MCF 10A (cell line): Measurements from ENCODE around the gene CEP89. TPM values are rescaled to one million over a fixed set of nuclear protein-coding genes. Genes with fewer than 3 reads are reported as not detected.

ENCODE experiments used
- BruUV-seq: library from RNA; stranded (reverse); fragments of 400-500 nt; replicated peaks from 2 replicates; lab custom pipeline; 2021; lab: Mats Ljungman, UMichigan
- CTCF ChIA-PET: fragments of 300-600 bp; sonication (Branson Sonifier 250); formaldehyde crosslinking; extraction: SDS; loops from one replicate; lab custom pipeline; 2021; ENCODE audit warnings: antibody characterized with exemption, inconsistent platforms; lab: Yijun Ruan, JAX
- POLR2A ChIA-PET: fragments of 300-600, 350-650 bp; sonication (Branson Sonifier 250); formaldehyde crosslinking; extraction: SDS; loops from one replicate; lab custom pipeline; 2020; ENCODE audit warnings: antibody characterized with exemption, inconsistent platforms; lab: Yijun Ruan, JAX
- DNase-seq: peaks from one replicate; pipeline ENCODE4 v3.0.0-alpha.2; 2018; ENCODE audit not compliant: unreplicated experiment
- H3K27ac Mint-ChIP-seq: one replicate; pipeline ENCODE4 v1.8.0; 2022; ENCODE audit warnings: mild to moderate bottlenecking, low read depth, mixed read lengths; ENCODE audit not compliant: unreplicated experiment
- H3K27me3 Mint-ChIP-seq: one replicate; pipeline ENCODE4 v1.8.0; 2022; ENCODE audit warnings: mixed read lengths; ENCODE audit not compliant: insufficient read depth, unreplicated experiment
- H3K36me3 Mint-ChIP-seq: one replicate; pipeline ENCODE4 v1.8.0; 2022; ENCODE audit warnings: mild to moderate bottlenecking, moderate library complexity, mixed read lengths; ENCODE audit not compliant: insufficient read depth, unreplicated experiment
- H3K4me1 Mint-ChIP-seq: one replicate; pipeline ENCODE4 v1.8.0; 2022; ENCODE audit warnings: mixed read lengths; ENCODE audit not compliant: insufficient read depth, unreplicated experiment
- H3K4me3 Mint-ChIP-seq: one replicate; pipeline ENCODE4 v1.8.0; 2022; ENCODE audit warnings: mild to moderate bottlenecking, moderate library complexity, mixed read lengths; ENCODE audit not compliant: unreplicated experiment
- H3K9me3 Mint-ChIP-seq: one replicate; pipeline ENCODE4 v1.8.0; 2022; ENCODE audit warnings: mixed read lengths; ENCODE audit not compliant: unreplicated experiment
- CTCF ChIP-seq: fragments of 200-600 bp; IDR thresholded peaks from one replicate; pipeline ENCODE4 v1.8.0; 2022; ENCODE audit warnings: antibody characterized with exemption, mild to moderate bottlenecking; ENCODE audit not compliant: unreplicated experiment
- intact Hi-C: fragments of 100-400 bp; cut with micrococcal nuclease; formaldehyde crosslinking; loops from 2 replicates; pipeline ENCODE4 v1.14.1; 2022
- total RNA-seq: library from RNA; stranded (reverse); gene quantifications from 2 replicates; pipeline ENCODE4 v1.2.3, GENCODE V29; 2022

The CEP89 gene
- total RNA-seq, 1 experiment from 2014 or later, result 24.7 TPM

GRCh38 chr19:32901504-32902161, 70.1 kb downstream of the CEP89 start:
- Mint-ChIP-seq H3K9me3 (no peaks in the 10 kb centered on the region), H3K27me3 (no peaks in the 10 kb centered on the region), H3K27ac (no peak overlapping the region), H3K36me3 (peaks cover 21% of the 10 kb centered on the region), H3K4me3 (no peak overlapping the region), H3K4me1 (no peaks in the 10 kb centered on the region)
- ChIA-PET CTCF (interaction anchor here (1.0 kb wide), 1 partner anchor 14 kb away, joined by 5 read pairs; no protein-coding TSS in a partner anchor), POLR2A (no interaction called here)
- no peak for DNase-seq
- no peak for TF ChIP-seq CTCF
- BruUV-seq, result no TSS peak
- intact Hi-C loops, result no loop called here

- intact Hi-C loops, result no loop called here
- Mint-ChIP-seq H3K4me1 (no peaks in the 10 kb centered on the region), H3K36me3 (peaks cover 9% of the 10 kb centered on the region), H3K27me3 (no peaks in the 10 kb centered on the region), H3K4me3 (no peak overlapping the region), H3K27ac (no peak overlapping the region), H3K9me3 (peaks cover 3% of the 10 kb centered on the region)
- no peak for DNase-seq
- TF ChIP-seq CTCF, result no peak
- POLR2A ChIA-PET, result no interaction called here
- BruUV-seq, result no TSS peak
- CTCF ChIA-PET, result no interaction called here
These were observed 75.1 kb downstream of the CEP89 start for GRCh38 chr19:32896516-32897214.

DNA sequence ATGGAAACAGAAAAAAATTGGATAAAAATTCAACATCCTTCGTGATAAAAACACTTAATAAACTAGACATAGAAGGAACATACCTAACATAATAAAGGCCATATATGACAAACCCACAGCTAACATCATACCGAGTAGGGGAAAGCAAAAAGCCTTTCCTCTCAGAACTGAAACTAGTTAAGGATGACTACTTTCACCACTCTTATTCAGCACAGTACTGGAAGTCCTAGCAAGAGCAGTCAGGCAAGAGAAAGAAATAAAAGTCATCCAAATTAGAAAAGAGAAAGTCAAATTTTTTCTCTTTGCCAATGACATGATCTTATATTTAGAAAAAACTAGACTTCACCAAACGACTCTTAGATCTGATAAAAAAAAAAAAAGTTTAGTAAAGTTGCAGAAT, 76.4 kb downstream of the CEP89 start:
- no peak overlapping the region for H3K4me3 Mint-ChIP-seq
- POLR2A ChIA-PET, result no interaction called here
- peaks cover 8% of the 10 kb centered on the region for H3K9me3 Mint-ChIP-seq
- CTCF ChIA-PET, result no interaction called here
- TF ChIP-seq CTCF, result no peak
- intact Hi-C loops, result no loop called here
- no peak overlapping the region for H3K27ac Mint-ChIP-seq
- H3K4me1 Mint-ChIP-seq, result no peaks in the 10 kb centered on the region
- no TSS peak for BruUV-seq
- no peaks in the 10 kb centered on the region for H3K27me3 Mint-ChIP-seq
- no peak for DNase-seq
- peaks cover 7% of the 10 kb centered on the region for H3K36me3 Mint-ChIP-seq

DNA sequence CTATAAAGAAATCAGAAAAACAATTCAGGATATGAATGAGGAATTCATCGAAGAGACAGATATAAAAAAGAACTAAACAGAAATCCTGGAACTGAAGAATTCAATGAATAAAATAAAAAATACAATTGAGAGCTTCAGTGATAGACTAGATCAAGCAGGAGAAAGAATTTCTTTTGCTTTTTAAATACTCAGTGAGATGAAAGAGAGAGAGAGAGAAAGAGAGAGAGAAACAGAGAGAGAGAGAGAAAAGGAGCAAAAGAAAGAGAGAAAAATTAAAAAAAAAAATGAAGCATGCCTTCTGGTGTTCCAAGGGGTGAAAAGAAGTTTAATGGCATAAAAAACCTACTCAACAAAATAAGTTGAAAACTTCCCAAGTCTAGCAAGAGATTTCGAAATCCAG, 80.1 kb downstream of the CEP89 start:
- DNase-seq, result no peak
- ChIA-PET POLR2A (interaction anchor here (0.7 kb wide), 1 partner anchor 248 kb away, joined by 4 read pairs; no protein-coding TSS in a partner anchor), CTCF (interaction anchor here (0.6 kb wide), 1 partner anchor 540 kb away, joined by 3 read pairs; no protein-coding TSS in a partner anchor)
- Mint-ChIP-seq H3K4me1 (no peaks in the 10 kb centered on the region), H3K4me3 (no peak overlapping the region), H3K36me3 (peaks cover 5% of the 10 kb centered on the region), H3K27me3 (no peaks in the 10 kb centered on the region), H3K27ac (no peak overlapping the region), H3K9me3 (peaks cover 8% of the 10 kb centered on the region)
- BruUV-seq, result no TSS peak
- intact Hi-C loops, result no loop called here
- no peak for TF ChIP-seq CTCF
